LNCaP clone FGC (cell line): Measurements from ENCODE around the gene AMDHD1.

Source experiments
- DNase-seq: peaks from one replicate; pipeline ENCODE4 v3.0.0-alpha.2; 2011; ENCODE audit warnings: low read depth
- H3K4me3 ChIP-seq: 2 replicates; pipeline ENCODE4 v1.5.1; 2011; ENCODE audit warnings: mild to moderate bottlenecking, low read depth, low read length, control low read depth
- TF ChIP-seq, protein P1 (sequence below): IDR thresholded peaks from 2 replicates; pipeline ENCODE4 v1.5.1; 2012; ENCODE audit warnings: mild to moderate bottlenecking; ENCODE audit not compliant: control insufficient read depth, insufficient read depth; ENCODE audit errors: extremely low read depth

The AMDHD1 gene

DNA sequence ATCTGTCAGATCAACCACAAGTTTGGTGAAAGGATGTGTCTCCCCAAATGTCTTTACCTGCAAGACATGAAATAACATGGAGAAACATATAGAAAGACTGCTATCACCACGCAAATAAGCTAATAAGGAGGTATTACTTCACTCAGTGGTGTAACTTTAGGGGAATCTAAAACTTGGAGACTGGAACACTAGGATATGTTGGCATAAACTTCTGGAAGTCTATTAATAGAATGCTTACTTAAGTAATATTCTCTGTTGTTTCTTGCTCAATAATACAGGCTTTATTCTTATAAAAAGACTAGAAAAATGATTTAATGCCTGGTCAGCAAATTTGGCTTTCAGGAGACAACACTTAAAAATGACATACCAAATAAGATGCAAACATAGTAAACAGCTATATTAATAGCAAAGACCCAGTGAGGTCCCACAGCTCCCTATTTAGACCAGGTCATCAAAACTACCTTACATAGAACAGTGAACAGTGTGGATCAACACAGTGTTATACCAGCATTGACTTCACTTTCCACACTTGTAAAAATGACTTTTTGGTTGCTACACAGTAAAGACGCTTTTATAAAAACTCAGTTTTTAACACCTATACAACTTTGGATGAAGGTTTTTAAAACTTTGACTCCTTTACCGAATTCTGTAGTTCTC is 71.9 kb downstream of the AMDHD1 start:
- no peak overlapping the region for H3K4me3 ChIP-seq
- DNase-seq = no peak
- TF ChIP-seq, protein P1, sequence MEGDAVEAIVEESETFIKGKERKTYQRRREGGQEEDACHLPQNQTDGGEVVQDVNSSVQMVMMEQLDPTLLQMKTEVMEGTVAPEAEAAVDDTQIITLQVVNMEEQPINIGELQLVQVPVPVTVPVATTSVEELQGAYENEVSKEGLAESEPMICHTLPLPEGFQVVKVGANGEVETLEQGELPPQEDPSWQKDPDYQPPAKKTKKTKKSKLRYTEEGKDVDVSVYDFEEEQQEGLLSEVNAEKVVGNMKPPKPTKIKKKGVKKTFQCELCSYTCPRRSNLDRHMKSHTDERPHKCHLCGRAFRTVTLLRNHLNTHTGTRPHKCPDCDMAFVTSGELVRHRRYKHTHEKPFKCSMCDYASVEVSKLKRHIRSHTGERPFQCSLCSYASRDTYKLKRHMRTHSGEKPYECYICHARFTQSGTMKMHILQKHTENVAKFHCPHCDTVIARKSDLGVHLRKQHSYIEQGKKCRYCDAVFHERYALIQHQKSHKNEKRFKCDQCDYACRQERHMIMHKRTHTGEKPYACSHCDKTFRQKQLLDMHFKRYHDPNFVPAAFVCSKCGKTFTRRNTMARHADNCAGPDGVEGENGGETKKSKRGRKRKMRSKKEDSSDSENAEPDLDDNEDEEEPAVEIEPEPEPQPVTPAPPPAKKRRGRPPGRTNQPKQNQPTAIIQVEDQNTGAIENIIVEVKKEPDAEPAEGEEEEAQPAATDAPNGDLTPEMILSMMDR = no peak

DNA sequence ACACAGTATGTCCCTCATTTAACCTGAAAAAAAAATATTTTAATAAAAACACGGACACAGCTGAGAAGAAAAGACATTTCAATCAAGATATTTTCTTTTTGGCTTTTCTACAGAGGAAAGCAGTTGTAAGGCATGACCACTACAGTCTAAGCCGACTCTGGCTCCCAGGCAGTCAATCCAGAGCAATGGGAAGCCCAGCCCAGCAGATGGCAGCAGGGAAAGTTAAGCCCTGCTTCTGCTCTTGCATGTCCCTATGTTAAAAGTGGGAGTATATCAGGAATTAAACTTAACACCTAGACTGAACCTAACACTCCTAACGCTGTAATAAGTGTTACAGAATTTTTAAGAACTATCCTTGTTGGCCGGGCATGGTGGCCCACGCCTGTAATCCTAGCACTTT is 72.5 kb downstream of the AMDHD1 start:
- no peak overlapping the region for H3K4me3 ChIP-seq
- no peak for DNase-seq
- TF ChIP-seq, protein P1 = peak; percentile 70
